Measurements from ENCODE around the gene ZBTB16.

Gene ZBTB16

DNA sequence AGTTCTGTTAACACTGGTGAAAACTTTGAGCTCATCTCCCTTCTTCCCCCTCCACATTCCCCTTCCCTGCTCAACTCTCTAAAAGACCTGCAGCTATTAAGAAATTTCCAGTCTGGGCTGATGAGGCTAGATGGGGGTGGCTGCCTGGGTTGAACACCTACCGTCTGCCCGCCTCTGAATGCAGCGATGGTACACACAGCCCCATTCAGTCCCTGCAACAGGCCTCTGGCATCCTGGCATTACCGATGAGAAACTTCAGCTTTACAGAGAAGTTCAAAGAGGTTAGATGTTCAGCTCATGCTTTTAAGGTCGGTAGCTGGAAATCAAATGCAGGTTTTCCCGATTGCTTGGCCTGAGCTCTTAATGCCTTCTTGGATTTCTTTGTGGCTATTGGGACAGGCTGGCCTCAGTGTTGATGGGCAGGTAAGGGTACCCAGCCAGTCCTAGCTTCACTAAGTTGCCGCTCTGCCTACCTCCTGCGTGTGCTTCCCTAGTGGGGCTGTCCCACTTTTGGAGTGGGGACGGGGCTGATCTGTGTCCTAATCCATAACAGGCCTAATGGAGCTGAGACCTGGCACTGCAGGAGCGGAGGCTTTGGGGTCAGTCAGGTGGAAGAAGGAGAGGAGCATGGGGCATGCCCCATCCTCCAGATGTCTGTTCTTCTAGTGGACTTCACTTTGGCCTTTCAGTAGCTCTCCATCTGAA, 49.1 kb downstream of the ZBTB16 start:
- H3K9me3 ChIP-seq (ENCODE audit: control insufficient read depth, low read length), result no peaks in the 10 kb centered on the region
- H3K27ac ChIP-seq, result peak overlapping the region; percentile 9
- H3K4me2 ChIP-seq (ENCODE audit: low read length), result no peak overlapping the region
- H3K4me1 ChIP-seq, result peaks cover 34% of the 10 kb centered on the region
- H3K4me3 ChIP-seq (ENCODE audit: low read depth, low read length), result no peak overlapping the region
- no peak overlapping the region for H2AFZ ChIP-seq
- H3K79me2 ChIP-seq, result peaks cover 18% of the 10 kb centered on the region
- H3K9ac ChIP-seq, result no peak overlapping the region
- TF ChIP-seq, protein P1, sequence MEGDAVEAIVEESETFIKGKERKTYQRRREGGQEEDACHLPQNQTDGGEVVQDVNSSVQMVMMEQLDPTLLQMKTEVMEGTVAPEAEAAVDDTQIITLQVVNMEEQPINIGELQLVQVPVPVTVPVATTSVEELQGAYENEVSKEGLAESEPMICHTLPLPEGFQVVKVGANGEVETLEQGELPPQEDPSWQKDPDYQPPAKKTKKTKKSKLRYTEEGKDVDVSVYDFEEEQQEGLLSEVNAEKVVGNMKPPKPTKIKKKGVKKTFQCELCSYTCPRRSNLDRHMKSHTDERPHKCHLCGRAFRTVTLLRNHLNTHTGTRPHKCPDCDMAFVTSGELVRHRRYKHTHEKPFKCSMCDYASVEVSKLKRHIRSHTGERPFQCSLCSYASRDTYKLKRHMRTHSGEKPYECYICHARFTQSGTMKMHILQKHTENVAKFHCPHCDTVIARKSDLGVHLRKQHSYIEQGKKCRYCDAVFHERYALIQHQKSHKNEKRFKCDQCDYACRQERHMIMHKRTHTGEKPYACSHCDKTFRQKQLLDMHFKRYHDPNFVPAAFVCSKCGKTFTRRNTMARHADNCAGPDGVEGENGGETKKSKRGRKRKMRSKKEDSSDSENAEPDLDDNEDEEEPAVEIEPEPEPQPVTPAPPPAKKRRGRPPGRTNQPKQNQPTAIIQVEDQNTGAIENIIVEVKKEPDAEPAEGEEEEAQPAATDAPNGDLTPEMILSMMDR (IDR thresholded peaks at IDR 0.05), result no peak
- no peaks in the 10 kb centered on the region for H3K27me3 ChIP-seq (ENCODE audit: control insufficient read depth, insufficient read depth, low read length)
- H3K36me3 ChIP-seq (ENCODE audit: control insufficient read depth, insufficient read depth, low read length), result no peaks in the 10 kb centered on the region

DNA sequence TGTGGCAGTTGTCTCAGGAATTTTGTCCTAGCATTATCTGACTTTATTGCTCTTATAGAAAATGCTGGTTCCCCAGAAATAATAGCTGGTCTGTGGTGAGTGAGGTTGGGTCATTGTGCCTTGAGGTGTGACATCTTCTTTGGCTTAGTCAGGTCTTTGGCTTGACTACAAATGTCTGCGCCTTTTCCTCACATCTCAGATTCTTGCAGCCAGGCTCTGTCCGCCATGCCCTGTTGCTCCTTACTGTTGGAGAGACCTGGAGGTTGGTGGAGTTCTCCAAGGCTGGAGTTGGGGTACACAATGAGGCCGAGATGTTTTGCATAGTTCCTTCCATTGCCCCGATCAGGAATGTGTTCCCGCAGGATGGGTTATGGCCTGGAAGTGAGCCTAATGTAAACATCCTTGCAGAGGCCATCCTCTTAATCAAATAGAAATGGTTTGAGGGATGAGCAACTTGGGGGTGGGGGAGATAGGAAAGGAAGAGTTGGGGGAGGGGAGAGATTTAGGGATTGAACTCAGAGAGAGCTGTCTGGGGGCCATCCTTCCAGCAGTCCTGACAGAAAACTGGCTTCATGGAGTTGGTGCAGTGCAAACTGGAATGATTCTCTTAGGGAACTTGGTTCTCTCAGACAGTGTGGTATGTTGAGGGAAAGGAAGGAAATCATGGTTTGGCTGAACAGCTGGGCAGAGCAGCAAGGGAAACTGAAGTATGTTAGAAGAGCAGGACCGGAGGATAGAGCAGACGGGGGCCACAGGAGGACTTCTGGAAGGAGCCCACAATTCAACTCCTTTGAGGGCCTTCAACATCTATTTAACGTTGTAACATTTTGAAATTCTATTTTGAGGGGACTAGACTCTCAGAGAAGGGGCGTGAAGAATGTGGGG, 49.9 kb downstream of the ZBTB16 start:
- Histone ChIP-seq H3K4me2 (ENCODE audit: low read length) (no peak overlapping the region), H3K9me3 (ENCODE audit: control insufficient read depth, low read length) (no peaks in the 10 kb centered on the region), H3K9ac (no peak overlapping the region), H3K4me1 (peaks cover 26% of the 10 kb centered on the region), H3K27ac (no peak overlapping the region), H3K4me3 (ENCODE audit: low read depth, low read length) (no peak overlapping the region), H2AFZ (no peak overlapping the region), H3K27me3 (ENCODE audit: control insufficient read depth, insufficient read depth, low read length) (no peaks in the 10 kb centered on the region), H3K36me3 (ENCODE audit: control insufficient read depth, insufficient read depth, low read length) (no peaks in the 10 kb centered on the region), H3K79me2 (peaks cover 21% of the 10 kb centered on the region)
- TF ChIP-seq, protein P1 (IDR thresholded peaks at IDR 0.05), result no peak

DNA sequence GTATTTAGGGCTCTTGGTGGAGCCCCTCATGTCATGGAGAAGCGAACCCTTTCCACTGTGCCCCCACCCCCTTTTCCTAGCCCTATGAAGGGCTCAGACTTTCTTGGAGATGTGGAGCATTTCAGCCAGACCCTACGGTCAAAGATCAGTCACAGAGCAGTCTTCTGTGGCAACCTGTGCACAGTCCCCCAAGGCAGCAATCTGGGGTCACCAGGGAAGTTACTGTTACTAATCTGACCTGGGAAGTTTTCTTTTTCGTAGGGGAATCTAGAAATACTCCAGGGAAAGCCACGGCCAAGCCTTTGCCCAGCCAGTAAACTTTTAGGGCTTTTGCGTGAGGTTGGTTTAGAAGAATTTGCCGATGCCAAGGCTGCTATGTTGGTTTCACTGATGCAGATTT, 50.6 kb downstream of the ZBTB16 start:
- no peak overlapping the region for H2AFZ ChIP-seq
- H3K4me1 ChIP-seq, result peaks cover 24% of the 10 kb centered on the region
- no peak overlapping the region for H3K4me3 ChIP-seq (ENCODE audit: low read depth, low read length)
- TF ChIP-seq, protein P1 (IDR thresholded peaks at IDR 0.05), result no peak
- no peaks in the 10 kb centered on the region for H3K36me3 ChIP-seq (ENCODE audit: control insufficient read depth, insufficient read depth, low read length)
- H3K4me2 ChIP-seq (ENCODE audit: low read length), result no peak overlapping the region
- no peaks in the 10 kb centered on the region for H3K9me3 ChIP-seq (ENCODE audit: control insufficient read depth, low read length)
- no peaks in the 10 kb centered on the region for H3K27me3 ChIP-seq (ENCODE audit: control insufficient read depth, insufficient read depth, low read length)
- peaks cover 21% of the 10 kb centered on the region for H3K79me2 ChIP-seq
- no peak overlapping the region for H3K9ac ChIP-seq
- H3K27ac ChIP-seq, result peak overlapping the region; percentile 67

DNA sequence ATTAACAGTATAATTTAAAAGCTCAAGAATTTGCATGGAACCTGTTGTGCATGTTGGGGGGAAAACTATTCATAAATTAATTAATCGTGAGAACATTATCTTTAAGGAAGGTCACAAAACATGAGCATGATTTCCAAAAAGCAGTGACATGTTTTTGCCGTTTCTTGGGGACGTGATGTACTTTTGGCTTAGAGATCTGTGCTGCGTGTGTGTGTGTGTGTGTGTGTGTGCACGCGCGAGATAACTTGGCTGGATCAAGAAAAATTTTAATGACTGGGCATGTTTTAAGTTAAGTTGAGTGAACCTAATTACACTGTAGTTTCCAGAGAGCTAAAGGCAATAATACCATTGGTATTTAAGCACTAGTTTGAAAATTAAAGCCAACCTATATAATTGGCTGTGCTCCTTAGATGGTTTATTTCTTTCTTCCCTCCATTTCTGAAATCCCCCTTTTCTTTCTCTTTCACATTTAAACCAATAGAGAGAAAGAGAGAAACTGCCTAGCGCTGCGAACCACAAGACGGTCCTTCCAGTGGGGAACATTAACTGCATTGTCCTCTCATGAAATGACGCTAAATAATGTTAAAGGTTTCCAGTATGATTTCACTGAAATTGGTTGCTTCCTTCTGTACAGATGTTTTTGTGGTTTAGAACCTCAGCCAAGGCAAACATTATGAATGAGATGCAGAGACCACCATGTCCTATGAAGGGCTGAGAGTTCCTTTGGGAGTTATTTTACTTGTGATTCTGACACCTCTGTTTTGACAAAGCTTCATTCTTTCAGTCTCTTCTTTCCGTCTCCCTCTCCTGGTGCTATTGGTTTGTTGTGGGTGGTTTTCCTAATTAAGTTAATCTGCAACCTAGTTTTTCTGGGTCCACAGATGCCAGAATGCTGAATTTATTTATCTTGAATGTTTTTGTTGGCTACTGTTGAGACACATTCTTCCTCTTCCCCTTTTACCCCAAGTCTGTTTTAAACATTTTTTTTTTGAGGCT, 51.7 kb downstream of the ZBTB16 start:
- TF ChIP-seq, protein P1 (IDR thresholded peaks at IDR 0.05), result no peak
- Histone ChIP-seq H3K27ac (peak overlapping the region; percentile 67), H3K9ac (no peak overlapping the region), H3K4me1 (peaks cover 24% of the 10 kb centered on the region), H3K4me2 (ENCODE audit: low read length) (peak overlapping the region; percentile 22), H3K9me3 (ENCODE audit: control insufficient read depth, low read length) (no peaks in the 10 kb centered on the region), H3K36me3 (ENCODE audit: control insufficient read depth, insufficient read depth, low read length) (no peaks in the 10 kb centered on the region), H2AFZ (no peak overlapping the region), H3K79me2 (peaks cover 27% of the 10 kb centered on the region), H3K27me3 (ENCODE audit: control insufficient read depth, insufficient read depth, low read length) (no peaks in the 10 kb centered on the region), H3K4me3 (ENCODE audit: low read depth, low read length) (no peak overlapping the region)

Data from parathyroid adenoma (tissue), 2 donors.